Osteocyte (in vitro differentiated cells): ENCODE measurements around the gene AGBL2. TPM values are rescaled to one million over a fixed set of nuclear protein-coding genes. Genes with fewer than 3 reads are reported as not detected.

Source experiments
- DNase-seq: peaks from one replicate; pipeline ENCODE4 v3.0.0; 2021; ENCODE audit warnings: mixed read lengths; ENCODE audit not compliant: unreplicated experiment; ENCODE audit errors: extremely low spot score
- H3K27ac Mint-ChIP-seq: one replicate; pipeline ENCODE4 v1.8.0; 2021; ENCODE audit warnings: mild to moderate bottlenecking, mixed read lengths; ENCODE audit not compliant: unreplicated experiment
- H3K27me3 Mint-ChIP-seq: one replicate; pipeline ENCODE4 v1.8.0; 2021; ENCODE audit warnings: mixed read lengths; ENCODE audit not compliant: unreplicated experiment
- H3K36me3 Mint-ChIP-seq: one replicate; pipeline ENCODE4 v1.8.0; 2021; ENCODE audit warnings: mixed read lengths; ENCODE audit not compliant: unreplicated experiment
- H3K4me1 Mint-ChIP-seq: one replicate; pipeline ENCODE4 v1.8.0; 2021; ENCODE audit warnings: mixed read lengths; ENCODE audit not compliant: unreplicated experiment
- H3K4me3 Mint-ChIP-seq: one replicate; pipeline ENCODE4 v1.8.0; 2021; ENCODE audit warnings: mild to moderate bottlenecking, moderate library complexity, mixed read lengths; ENCODE audit not compliant: unreplicated experiment
- H3K9me3 Mint-ChIP-seq: one replicate; pipeline ENCODE4 v1.8.0; 2021; ENCODE audit warnings: mixed read lengths; ENCODE audit not compliant: unreplicated experiment
- total RNA-seq: library from RNA; stranded (reverse); gene quantifications from 2 replicates; pipeline ENCODE4 v1.2.1, GENCODE V29; 2021
- TF ChIP-seq, protein P1 (sequence below): fragments of 200-600 bp; sonication (generic); IDR thresholded peaks from 2 replicates; pipeline ENCODE4 v1.5.0; 2021; ENCODE audit warnings: antibody characterized with exemption, mild to moderate bottlenecking, moderate library complexity

The AGBL2 gene
- total RNA-seq, 1 donor from 2014 or later = 0.75 TPM

DNA sequence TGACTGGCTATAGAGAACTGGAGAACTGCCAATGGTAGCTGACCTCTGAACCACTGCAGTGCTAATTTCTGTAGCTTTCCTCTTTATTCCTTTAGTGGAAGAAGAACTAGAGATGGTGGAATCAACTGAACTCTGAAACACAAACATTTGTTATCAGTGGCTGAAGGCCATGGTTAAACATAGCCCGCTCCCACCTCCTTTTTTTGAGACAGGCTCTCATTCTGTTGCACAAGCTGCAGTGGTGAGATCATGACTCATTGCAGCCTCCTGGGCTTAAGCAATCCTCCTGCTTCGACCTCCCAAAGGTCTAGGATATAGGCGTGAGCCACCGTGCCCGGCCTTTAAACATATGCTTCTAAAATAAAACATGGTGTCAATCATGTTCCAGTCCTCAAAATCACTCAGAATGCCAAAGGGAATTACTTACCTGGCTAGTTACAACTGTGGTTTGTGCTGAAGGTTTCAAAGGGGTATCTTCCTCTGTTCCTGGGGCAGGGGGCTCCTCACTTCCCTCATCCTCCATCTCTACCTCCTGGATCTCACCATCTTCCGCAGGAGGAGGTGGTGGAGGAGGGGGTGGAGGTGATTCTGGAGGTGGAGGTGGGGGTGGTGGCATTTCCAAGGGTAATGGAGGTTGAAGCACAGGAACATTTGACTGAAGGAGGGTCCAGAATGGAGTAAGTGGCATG lies 9.0 kb upstream of the AGBL2 start:
- Mint-ChIP-seq H3K9me3 (no peaks in the 10 kb centered on the region), H3K4me3 (no peak overlapping the region), H3K27ac (peak overlapping the region; percentile 54), H3K36me3 (peaks cover 52% of the 10 kb centered on the region), H3K27me3 (no peaks in the 10 kb centered on the region), H3K4me1 (no peaks in the 10 kb centered on the region)
- DNase-seq = no peak
- TF ChIP-seq, protein P1, sequence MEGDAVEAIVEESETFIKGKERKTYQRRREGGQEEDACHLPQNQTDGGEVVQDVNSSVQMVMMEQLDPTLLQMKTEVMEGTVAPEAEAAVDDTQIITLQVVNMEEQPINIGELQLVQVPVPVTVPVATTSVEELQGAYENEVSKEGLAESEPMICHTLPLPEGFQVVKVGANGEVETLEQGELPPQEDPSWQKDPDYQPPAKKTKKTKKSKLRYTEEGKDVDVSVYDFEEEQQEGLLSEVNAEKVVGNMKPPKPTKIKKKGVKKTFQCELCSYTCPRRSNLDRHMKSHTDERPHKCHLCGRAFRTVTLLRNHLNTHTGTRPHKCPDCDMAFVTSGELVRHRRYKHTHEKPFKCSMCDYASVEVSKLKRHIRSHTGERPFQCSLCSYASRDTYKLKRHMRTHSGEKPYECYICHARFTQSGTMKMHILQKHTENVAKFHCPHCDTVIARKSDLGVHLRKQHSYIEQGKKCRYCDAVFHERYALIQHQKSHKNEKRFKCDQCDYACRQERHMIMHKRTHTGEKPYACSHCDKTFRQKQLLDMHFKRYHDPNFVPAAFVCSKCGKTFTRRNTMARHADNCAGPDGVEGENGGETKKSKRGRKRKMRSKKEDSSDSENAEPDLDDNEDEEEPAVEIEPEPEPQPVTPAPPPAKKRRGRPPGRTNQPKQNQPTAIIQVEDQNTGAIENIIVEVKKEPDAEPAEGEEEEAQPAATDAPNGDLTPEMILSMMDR = no peak

DNA sequence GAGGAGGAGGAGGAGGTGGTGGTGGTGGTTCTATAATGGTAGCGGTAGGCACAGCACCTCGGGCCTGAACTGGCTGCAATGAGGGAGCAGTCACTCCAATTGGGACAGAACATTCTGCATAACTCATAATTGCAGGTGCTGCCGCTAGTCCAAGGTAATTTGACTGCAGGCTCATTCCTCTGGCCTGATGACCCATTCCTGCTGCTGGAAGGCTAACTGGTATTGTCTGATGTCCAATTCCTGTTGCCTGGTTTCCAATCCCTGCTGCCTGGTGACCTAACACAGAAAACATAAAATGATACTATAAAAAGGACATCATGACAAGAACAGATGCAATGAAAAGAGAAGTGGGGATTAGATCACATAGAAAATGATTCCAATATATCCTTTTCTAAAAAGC lies 7.9 kb upstream of the AGBL2 start:
- Mint-ChIP-seq H3K4me3 (no peak overlapping the region), H3K36me3 (peaks cover 53% of the 10 kb centered on the region), H3K27ac (no peak overlapping the region), H3K27me3 (no peaks in the 10 kb centered on the region), H3K4me1 (no peaks in the 10 kb centered on the region), H3K9me3 (no peaks in the 10 kb centered on the region)
- TF ChIP-seq, protein P1 = no peak
- no peak for DNase-seq

DNA sequence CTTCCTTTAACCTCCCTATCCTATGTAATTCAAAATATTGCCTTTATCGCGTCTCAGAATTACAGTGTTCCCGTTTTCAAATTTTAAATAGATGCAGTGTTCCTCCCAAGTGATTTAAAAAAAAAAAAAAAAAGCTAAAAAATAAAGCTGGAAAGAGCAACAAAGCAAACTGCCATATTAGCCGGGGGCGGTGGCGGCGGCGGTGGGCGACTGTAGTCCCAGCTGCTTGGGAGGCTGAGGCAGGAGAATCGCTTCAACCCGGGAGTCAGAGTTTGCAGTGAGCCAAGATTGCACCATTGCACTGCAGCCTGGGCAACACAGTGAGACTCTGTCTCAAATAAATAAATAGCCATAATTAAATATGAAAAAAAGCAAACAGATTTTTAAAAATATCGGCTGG lies 5.5 kb upstream of the AGBL2 start:
- TF ChIP-seq, protein P1 = no peak
- peaks cover 53% of the 10 kb centered on the region for H3K36me3 Mint-ChIP-seq
- H3K27me3 Mint-ChIP-seq = no peaks in the 10 kb centered on the region
- H3K27ac Mint-ChIP-seq = no peak overlapping the region
- no peaks in the 10 kb centered on the region for H3K9me3 Mint-ChIP-seq
- no peak for DNase-seq
- H3K4me3 Mint-ChIP-seq = no peak overlapping the region
- no peaks in the 10 kb centered on the region for H3K4me1 Mint-ChIP-seq

DNA sequence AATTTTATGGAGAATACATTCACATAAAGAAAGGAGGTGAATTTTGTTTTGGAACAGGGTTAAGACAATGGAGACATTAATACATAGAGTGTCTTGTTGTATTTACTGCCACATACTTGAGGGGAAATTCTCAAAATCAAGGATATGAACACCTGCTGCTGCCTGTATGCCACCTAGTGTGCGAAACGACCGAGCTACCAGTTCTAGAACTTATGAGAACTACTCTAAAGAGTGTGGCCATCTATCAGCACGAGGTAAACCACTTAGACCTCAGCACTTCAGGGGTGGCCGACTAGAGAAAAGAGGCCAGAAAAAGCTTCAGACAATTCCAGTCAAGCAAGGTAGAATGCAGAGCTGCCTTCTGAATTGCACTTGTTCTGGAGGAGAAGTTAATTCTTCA lies 1.5 kb upstream of the AGBL2 start:
- DNase-seq = peak; percentile 53
- peaks cover 6% of the 10 kb centered on the region for H3K4me1 Mint-ChIP-seq
- TF ChIP-seq, protein P1 = no peak
- H3K27ac Mint-ChIP-seq = no peak overlapping the region
- no peak overlapping the region for H3K4me3 Mint-ChIP-seq
- H3K27me3 Mint-ChIP-seq = no peaks in the 10 kb centered on the region
- no peaks in the 10 kb centered on the region for H3K9me3 Mint-ChIP-seq
- peaks cover 31% of the 10 kb centered on the region for H3K36me3 Mint-ChIP-seq

DNA sequence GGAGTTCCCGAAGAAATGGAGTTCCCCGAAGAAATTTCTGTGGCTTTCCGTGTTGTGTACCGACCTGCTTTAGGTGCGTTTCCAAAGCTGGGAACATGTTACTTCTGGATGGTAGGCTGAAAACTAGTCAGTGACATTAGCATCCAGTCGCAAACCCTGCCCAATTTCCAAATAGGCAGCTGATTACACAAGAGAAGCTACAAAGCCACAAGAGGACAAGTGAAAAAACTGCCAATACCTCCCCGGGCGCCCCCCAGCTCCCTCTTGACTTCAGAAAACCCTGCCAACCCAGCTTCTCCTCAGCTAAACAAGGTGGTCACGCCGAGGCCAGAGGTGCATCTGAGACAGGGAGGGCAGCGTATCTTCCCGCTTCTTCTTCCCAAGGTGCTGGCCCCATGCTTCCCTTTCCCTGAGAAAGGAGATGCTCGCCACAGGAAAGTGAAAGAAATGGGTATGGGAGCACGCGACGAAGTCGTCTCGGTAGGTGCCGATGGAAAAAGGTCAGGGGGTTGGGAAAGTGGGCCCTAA lies 551 bp downstream of the AGBL2 start:
- H3K36me3 Mint-ChIP-seq = peaks cover 21% of the 10 kb centered on the region
- DNase-seq = no peak
- TF ChIP-seq, protein P1 = no peak

More for the DNA sequence above, 551 bp downstream of the AGBL2 start:
- Mint-ChIP-seq H3K27me3 (no peaks in the 10 kb centered on the region), H3K27ac (peak overlapping the region; percentile 79), H3K9me3 (no peaks in the 10 kb centered on the region), H3K4me3 (peak overlapping the region; percentile 77), H3K4me1 (peaks cover 6% of the 10 kb centered on the region)
